ENCODE data around the gene PXYLP1. TPM values are rescaled to one million over a fixed set of nuclear protein-coding genes. Genes with fewer than 3 reads are reported as not detected.
A peak's percentile ranks its signal among the peaks of the same experiment; 100 is the strongest.
"Not testable (repeated sequence)": the region's sequence is repeated elsewhere in the genome, so short reads cannot be mapped to it uniquely, and the experiment has no call there.

The PXYLP1 gene
- total RNA-seq, 1 donor from 2014 or later: 37.6 TPM

DNA sequence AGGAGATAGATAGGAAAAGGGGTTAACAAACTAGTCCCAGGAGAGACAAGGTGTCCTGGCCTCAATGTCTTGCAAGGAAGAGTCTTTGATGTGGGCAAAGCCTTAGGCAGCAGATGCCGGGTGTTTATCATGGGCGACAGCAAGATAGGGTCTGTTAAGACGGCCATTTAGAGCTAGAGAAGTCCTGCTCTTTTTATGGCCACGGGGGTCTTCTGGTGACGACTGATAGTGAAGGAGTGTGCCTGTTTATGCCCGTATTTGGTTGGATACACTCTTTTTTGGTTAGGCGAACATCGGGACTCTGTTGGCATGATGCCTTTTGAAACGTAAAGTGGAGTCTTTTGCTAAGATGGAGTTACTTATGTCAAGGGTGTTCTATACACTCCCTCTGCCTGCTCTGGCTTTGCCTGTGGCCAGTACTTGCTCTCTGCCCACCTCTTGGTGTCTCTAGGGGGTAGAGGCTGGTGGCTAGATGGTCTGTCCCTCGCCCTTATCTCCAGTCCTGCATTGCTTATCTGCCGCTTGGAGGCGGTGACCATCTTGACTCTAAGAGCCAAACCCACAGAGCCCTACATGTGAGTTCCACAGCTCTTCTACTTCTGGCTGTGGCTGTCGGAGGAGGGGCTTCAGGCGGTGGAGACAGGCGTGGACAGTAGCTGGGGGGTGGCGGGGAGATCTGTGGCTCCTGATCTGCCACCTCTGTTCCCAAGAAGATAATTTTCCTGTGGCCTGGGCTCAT, 80.9 kb downstream of the PXYLP1 start:
- Mint-ChIP-seq H3K9me3 (ENCODE audit: low read depth) (no peaks in the 10 kb centered on the region), H3K27me3 (peaks cover 7% of the 10 kb centered on the region), H3K27ac (peak overlapping the region; percentile 62), H3K4me3 (ENCODE audit: low read depth) (peak overlapping the region; percentile 98), H3K4me1 (ENCODE audit: low read depth) (peaks cover 10% of the 10 kb centered on the region), H3K36me3 (ENCODE audit: insufficient read depth) (no peaks in the 10 kb centered on the region)
- DNase-seq (ENCODE audit: low spot score, unreplicated experiment): no peak
- no peak for TF ChIP-seq CTCF (IDR thresholded peaks at IDR 0.05; ENCODE audit: unreplicated experiment)

- H3K4me3 Mint-ChIP-seq (ENCODE audit: low read depth): no peak overlapping the region
- H3K27ac Mint-ChIP-seq: no peak overlapping the region
- peaks cover 10% of the 10 kb centered on the region for H3K4me1 Mint-ChIP-seq (ENCODE audit: low read depth)
- no peak for DNase-seq (ENCODE audit: low spot score, unreplicated experiment)
- H3K27me3 Mint-ChIP-seq: peaks cover 4% of the 10 kb centered on the region
- H3K36me3 Mint-ChIP-seq (ENCODE audit: insufficient read depth): peaks cover under 1% of the 10 kb centered on the region
- peaks cover 5% of the 10 kb centered on the region for H3K9me3 Mint-ChIP-seq (ENCODE audit: low read depth)
- TF ChIP-seq CTCF (IDR thresholded peaks at IDR 0.05; ENCODE audit: unreplicated experiment): no peak
Measured at GRCh38 chr3:141313093-141313683, 81.6 kb downstream of the PXYLP1 start.

GRCh38 chr3:141314415-141314814, 82.8 kb downstream of the PXYLP1 start:
- H3K36me3 Mint-ChIP-seq (ENCODE audit: insufficient read depth); H3K4me3 Mint-ChIP-seq (ENCODE audit: low read depth); H3K9me3 Mint-ChIP-seq (ENCODE audit: low read depth); H3K4me1 Mint-ChIP-seq (ENCODE audit: low read depth); H3K27me3 Mint-ChIP-seq; DNase-seq (ENCODE audit: low spot score, unreplicated experiment); H3K27ac Mint-ChIP-seq: not testable (repeated sequence)

- TF ChIP-seq CTCF (IDR thresholded peaks at IDR 0.05; ENCODE audit: unreplicated experiment): no peak
- Mint-ChIP-seq H3K4me1 (ENCODE audit: low read depth) (peaks cover 3% of the 10 kb centered on the region), H3K9me3 (ENCODE audit: low read depth) (peaks cover 21% of the 10 kb centered on the region), H3K36me3 (ENCODE audit: insufficient read depth) (peaks cover 10% of the 10 kb centered on the region), H3K4me3 (ENCODE audit: low read depth) (no peak overlapping the region), H3K27ac (no peak overlapping the region), H3K27me3 (no peaks in the 10 kb centered on the region)
- DNase-seq (ENCODE audit: low spot score, unreplicated experiment): no peak
Measured at GRCh38 chr3:141316851-141317250, 85.2 kb downstream of the PXYLP1 start.

- H3K36me3 Mint-ChIP-seq (ENCODE audit: insufficient read depth): peaks cover 10% of the 10 kb centered on the region
- no peak for TF ChIP-seq CTCF (IDR thresholded peaks at IDR 0.05; ENCODE audit: unreplicated experiment)
- no peak overlapping the region for H3K27ac Mint-ChIP-seq
- no peak for DNase-seq (ENCODE audit: low spot score, unreplicated experiment)
- H3K27me3 Mint-ChIP-seq: no peaks in the 10 kb centered on the region
- H3K9me3 Mint-ChIP-seq (ENCODE audit: low read depth): peaks cover 21% of the 10 kb centered on the region
- H3K4me3 Mint-ChIP-seq (ENCODE audit: low read depth): no peak overlapping the region
- peaks cover 26% of the 10 kb centered on the region for H3K4me1 Mint-ChIP-seq (ENCODE audit: low read depth)
Measured at GRCh38 chr3:141320399-141321108, 88.9 kb downstream of the PXYLP1 start.

Measured in progenitor cell of endocrine pancreas (in vitro differentiated cells).